GM18508 (cell line): ENCODE measurements around the gene SLC2A8.
A peak's percentile ranks its signal among the peaks of the same experiment; 100 is the strongest.

Experiments
- ATAC-seq: cut with Tn5 transposase; IDR thresholded peaks from one replicate; pipeline ENCODE4 v1.9.1; 2021; ENCODE audit warnings: moderate number of reproducible peaks; ENCODE audit not compliant: insufficient read depth, unreplicated experiment

Gene SLC2A8

GRCh38 chr9:127450830-127451607, 54.0 kb downstream of the SLC2A8 start, which contains the start of the genes LRSAM1 and RPL12:
Gene LRSAM1 (plus strand): TSS chr9:127451510. CDS start chr9:127454528, 3,018 bp downstream.
Gene RPL12 (minus strand): TSS chr9:127451406. CDS start chr9:127451317, 89 bp downstream.
- peak; percentile 43 for ATAC-seq

- no peak for ATAC-seq
These were observed 54.6 kb downstream of the SLC2A8 start for GRCh38 chr9:127451608-127451857.

- no peak for ATAC-seq
These were observed 55.1 kb downstream of the SLC2A8 start for GRCh38 chr9:127451858-127452656.

- ATAC-seq = no peak
These were observed 55.7 kb downstream of the SLC2A8 start for GRCh38 chr9:127452691-127453090.

GRCh38 chr9:127455324-127455992, 58.5 kb downstream of the SLC2A8 start:
- no peak for ATAC-seq

GRCh38 chr9:127457191-127457878, 60.4 kb downstream of the SLC2A8 start:
- ATAC-seq = no peak
